Iris pigment epithelial cell (primary cell): ENCODE data around the gene SNED1.

Experiments
- DNase-seq: peaks from one replicate; pipeline ENCODE4 v3.0.0-alpha.2; 2011; ENCODE audit warnings: low read depth

SNED1 gene

DNA sequence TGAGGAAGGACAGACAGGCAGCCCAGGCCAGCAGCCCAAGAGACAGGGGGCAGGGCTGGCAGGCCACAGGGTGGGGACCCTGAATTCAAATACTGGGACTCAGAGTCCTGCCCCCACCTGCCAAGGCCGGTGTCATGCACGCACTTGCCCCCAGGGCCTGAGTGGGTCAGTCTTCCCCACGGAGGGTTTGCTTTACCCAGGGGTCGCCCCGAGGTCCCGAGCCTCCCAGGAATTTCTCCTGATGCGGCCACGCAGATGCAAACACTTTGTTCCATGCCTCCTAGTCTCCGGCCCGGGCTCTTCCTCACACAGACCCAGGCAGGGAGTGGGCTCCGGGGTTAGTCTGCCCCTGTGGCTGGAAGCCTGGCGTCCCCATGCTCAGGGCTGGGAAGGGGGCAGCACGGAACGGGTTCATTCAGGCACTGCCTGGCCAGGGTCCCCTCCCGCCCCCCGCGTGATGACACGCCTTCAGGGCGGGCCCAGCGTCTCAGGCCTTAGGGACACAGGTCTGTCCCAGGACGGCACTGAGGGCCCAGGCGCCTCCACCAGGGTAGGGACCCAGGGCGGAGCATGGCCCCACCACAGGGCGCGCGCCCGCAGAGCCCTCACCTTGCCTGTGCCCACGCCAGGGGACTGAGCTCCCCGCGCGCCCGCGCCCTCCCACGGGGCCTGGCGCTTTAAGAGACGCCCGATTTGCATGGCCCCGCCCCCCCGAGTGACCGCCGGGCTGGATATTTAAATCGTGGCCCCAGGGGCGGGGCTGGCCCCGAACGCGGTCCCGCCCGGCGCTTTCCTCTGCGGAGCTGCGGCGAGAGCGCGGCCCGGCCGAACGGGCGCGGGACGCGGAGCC, at the start of gene SNED1:
SNED1 (plus strand) TSS at position 763 of the 850 bp plus-strand sequence. CDS start 220 bp downstream, outside the sequence.
- peak; percentile 85 for DNase-seq

DNA sequence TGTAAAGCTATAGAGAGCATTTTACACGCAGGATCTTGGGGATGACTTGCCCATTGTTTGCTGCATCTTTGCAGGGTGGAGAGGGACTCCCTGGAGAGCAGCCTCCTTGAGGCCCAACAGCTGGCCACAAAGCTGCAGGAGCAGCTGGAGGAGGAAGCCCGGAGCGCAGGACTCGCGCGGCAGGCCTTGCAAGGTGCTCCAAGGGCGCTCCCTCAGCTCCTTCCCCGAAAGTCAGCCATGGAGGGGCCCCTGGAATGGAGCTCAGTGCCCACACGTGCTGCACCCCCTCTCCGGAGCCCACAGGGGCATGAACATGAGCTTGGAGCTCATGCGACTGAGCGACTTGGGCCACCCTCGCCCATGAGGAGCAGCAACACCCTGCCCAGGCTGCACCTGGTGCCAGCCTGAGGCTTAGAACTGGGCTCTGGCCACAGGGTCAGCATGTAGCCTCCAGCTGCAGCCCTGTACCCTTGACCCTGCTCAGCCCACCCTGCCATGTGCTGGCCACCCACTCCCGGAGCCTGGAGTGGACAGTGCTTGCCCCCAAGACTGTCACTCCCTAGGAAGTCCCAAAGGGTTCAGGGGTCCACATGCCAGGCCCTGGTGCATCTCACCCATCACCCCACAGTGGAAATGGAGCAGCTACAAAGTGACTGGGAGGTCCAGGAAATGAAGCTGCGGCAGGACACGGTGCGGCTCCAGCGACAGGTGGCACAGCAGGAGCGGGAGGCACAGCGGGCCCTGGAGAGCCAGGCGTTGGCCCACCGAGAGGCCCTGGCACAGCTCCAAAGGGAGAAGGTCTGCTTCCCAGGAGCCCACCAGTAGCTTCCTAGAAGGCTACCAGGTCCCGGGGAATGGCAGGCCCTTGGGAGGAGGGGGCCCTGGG, 49.3 kb upstream of the SNED1 start:
- DNase-seq, result no peak

DNA sequence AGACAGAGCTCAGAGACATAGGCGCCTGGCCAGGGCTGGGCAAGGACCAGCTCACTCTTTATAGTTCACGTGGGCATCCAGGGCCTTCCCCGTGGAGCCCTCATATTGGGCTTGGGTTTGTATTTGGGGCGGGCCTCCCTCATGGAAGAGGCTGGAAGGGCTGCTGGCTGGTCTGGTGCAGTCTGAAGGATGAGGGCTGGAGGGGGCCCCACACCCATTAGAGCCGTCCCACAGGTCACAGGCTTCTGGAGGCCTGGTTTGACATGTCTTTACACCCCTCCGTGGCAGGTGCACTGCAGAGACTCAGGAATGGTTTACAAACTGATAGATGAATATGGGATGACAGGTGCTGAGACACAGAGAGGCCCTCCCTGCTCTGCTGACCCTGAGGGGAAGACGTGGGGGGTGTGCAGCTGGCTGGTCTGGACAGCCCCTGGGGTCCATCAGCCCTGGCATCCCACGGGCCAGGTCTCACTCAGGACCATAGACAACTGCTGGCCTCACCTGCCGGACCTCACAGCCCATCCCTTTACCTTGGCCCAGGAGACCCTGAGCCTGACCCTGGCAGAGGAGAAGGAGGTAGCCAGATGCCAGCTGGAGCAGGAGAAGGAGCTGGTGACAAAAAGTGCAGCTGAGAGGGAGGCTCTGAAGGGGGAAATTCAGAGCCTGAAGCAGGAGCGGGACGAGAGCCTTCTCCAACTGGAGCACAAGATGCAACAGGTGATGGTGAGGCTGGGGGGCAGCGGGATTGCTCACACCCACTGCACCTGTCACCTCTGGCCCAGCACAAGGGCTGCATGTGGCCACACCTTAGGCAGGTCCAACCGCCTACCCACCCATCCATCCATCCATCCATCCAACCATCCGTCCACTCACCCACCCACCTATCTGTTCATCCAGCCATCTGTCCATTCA, 48.4 kb upstream of the SNED1 start:
- no peak for DNase-seq

DNA sequence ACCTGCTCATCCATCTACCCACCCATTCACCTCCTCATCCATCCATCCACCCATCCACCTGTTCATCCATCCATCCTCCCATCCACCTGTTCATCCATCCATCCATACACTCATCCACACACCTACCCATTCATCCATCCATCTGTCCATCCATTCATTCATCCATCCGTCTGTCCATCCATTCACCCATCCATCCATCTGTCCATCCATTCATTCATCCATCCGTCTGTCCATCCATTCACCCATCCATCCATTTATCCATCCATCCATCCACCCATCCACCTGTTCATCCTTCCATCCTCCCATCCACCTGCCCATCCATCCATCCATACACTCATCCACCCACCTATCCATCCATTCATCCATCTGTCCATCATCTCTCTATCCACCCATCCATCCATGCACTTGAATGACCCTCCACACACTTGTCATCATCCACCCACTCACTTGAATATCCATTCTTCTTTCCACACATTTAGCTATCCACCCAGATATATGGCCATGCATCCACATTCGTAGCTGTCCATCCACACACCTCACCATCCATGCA, 47.3 kb upstream of the SNED1 start:
- no peak for DNase-seq

DNA sequence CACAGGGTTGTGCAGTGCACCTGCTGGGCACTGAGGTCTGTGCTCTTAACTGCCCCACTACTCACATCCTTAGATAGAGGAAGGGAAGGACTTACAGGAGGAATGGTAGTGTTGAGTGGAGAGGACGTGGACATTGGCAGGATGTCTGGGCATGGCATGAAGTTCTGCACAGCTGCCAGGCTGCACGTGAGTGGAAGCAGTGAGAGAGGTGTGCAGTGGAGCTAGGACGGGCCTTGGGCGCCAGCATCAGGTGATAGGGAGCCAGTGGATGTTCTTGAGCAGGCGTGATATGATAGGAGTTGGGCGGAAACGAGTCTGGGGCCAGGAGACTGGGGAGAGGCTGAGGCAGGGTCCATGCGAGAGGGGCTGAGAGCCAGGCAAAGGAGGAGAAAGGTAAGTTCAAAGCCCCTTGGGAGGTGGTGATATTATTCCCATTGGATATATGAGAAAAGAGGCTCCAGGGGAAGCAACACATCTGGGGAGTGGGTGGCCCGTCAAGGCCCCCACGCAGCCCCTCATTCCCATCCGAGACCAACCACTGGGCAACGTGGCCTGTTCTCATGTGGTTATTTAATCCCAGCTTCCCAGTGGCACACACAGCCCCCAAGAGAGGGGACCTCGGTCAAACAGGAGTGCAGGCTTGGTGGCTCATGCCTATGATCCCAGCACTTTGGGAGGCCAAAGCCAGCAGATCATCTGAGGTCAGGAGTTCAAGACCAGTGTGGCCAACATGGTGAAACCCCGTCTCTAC, 45.7 kb upstream of the SNED1 start:
- no peak for DNase-seq

DNA sequence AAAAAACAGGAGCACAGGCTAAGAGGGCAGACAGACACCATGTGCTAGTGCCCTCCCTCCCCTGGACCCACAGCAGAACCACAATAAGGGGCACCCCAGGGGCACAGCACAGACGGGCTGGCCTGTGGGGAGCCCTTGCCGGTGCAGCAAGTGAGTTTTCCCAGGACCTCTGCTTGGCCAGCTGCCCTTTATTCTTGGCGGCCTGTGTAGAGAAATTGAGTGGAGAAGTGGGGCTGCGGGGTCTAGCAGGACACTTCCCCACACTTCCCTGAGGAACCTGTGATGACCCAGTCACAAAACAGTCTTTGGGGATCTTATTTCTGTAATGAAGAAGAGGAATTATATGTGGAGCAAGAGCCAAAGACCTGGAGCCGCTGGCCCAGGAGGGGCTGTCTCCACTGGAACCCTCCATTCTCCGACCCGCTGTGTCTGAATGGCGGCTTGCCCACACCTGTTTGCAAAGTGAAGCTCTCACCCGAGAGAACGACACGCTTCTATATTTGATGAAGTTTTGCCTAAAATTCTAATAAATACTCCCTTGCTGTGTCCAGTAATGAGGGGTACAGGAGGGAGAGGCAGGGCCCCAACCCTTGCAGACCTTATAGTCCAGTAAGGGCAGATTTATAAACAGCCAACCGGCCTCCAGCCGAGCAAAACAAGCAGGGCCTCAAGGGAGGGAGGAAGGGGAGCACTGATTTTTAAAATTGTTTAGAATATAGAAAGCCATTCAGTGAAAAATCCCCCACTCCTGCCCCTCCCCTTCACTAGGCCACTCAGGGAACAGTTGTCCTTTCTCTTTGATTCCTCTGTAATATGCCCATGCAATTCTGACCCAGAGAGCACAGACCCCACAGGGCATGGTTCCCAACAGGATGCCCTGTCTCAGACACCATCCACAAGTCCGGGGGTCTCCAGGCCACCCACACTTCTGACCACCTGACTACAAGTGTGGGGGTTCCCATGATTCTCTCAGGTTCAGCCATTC, 44.7 kb upstream of the SNED1 start:
- DNase-seq, result no peak

DNA sequence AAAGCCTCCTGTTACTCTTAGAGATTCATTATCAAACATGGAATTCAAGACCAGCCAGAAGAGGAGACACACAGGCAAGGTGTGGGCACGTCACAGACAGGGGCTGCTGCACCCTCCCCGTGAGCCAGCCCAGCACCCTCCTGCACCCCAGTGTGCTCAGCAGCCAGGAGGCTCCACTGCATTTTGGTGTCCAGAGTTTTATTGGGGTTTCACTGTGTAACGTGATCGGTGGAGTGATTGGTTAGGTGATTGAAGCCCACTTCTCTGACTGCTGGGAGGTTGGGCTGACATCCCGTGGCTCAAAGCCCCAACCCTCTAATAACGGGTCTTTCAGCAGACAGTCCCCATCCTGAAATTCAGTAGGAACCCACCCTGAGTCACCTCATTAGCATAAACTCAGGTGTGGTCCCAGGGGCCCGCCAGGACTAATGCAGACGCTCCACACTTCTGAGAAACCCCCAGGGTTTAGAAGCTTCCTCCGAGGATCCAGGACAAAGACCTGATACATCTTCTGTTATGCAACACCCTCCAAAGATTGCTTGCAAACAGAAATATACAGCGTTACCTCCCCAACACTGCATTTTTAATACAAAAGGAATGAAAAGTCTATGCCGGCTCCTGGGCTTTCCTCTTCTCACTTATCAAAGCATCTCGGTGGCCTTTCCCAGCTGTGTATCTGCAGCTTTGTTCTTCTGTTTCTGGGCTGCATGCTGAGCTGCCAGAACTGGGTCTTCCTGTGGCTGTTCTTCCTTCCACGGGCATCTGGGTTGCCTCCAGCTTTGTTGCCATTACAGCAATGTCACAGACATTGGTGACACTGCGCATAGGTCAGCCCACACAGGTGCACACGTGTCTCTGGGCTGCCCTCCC, 43.7 kb upstream of the SNED1 start:
- no peak for DNase-seq

DNA sequence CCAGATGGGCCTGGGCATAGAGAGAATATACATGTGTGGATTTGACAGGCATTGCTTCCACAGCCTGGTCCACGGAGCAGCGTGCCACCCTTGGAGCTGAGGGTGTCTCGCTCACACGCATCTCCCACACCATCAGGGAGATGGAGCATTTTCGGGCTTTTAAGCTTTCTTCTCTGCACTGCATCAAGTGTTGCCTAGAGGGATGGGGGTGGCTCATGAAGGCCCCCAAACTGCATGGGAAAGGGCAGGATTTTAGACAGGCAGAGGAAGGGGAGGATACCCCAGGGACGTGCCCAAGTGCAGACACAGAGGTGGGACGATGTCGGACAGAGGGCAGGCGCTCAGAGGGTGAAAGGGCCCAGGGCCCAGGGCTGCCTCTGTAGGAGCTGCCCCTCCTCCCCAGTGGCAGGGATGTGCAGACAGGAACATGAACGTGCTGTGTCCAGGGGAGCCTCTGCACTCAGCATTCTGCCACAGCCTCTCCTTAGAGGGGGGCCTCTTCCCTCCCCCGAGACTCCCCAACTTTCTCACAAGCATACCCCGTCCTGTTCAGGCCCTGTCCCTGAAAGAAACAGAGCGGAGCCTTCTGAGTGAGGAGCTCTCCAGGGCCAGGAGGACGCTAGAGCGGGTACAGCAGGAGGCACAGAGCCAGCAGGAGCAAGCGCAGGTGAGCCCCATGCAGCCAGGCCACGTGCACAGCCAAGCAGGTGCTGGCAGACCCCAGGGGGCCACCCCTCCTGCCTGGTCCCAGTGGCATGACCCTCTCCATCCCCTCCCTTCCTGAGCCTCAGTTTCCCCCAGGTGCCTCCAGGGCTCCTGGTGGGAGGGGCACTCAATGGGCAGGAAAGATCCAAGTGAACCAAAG, 42.9 kb upstream of the SNED1 start:
- no peak for DNase-seq

DNA sequence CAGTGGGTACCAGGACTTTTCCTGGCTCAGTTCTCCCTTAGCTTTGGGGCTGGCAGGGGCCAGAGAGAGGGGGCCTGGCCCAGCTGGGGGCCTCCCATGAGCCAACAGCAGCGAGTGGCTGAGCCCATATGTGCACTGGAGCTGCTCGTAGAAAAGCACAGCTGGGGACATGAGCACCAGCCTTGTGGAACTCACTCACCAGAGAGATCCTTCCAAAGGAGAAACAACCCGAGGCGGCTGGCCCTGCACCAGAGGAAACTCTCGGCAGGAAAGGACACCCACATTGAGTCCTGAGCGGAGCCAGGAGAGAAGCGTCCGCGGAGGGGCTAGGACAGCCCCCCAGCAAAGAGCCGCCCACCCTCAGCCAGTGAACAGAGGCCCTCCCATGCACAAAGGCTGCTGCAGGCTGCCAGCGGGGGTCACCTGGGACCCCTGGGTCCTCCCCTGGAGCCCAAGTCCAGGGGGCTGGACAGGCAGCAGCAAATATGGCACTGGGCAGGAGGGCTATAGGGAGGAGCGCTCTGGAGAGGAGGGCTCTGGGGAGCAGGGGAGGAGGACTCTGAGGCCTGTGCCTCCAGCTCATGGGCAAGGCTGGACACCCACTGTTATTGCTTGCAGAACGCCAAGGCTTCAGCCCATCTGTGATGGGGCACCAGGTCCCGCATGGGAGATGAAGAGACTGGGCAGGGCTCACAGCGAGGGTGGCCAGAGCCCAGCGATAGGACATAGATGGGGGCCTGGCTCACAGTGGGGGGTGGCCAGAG, 42.1 kb upstream of the SNED1 start:
- no peak for DNase-seq

DNA sequence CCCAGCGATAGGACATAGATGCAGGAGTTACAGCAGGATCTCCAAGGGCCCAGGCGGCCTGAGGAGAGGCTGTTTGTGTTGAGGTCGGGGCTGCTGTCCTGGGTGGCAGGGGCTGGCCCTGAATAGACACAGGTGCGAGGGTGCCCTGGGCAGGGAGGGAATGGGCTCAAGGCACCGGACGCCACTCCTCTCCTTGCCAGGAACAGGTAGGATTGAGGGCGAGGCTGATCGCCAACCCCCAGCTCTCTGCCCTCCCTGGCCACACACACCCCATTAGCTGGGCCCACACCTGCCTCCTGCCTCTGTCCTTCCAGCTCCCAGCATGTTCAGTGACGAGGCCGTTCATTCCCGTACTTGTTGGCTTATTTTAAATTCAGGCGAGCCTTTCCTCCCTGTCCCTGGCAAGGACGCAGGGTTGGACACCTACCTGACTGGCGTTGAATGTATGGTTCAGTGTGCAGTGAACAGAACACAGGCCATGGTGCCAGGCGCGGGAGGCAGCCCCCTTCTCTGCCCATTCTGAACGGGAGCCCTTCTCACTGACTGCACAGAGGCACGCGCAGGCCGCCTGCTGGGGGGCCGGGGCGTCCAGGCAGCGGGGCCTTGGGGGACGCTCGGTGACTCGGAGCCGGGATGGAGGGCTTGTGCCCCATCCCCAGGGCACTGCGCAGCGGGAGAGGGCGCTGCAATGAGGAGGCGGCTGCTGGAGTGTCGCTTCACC, 41.3 kb upstream of the SNED1 start:
- DNase-seq, result no peak

DNA sequence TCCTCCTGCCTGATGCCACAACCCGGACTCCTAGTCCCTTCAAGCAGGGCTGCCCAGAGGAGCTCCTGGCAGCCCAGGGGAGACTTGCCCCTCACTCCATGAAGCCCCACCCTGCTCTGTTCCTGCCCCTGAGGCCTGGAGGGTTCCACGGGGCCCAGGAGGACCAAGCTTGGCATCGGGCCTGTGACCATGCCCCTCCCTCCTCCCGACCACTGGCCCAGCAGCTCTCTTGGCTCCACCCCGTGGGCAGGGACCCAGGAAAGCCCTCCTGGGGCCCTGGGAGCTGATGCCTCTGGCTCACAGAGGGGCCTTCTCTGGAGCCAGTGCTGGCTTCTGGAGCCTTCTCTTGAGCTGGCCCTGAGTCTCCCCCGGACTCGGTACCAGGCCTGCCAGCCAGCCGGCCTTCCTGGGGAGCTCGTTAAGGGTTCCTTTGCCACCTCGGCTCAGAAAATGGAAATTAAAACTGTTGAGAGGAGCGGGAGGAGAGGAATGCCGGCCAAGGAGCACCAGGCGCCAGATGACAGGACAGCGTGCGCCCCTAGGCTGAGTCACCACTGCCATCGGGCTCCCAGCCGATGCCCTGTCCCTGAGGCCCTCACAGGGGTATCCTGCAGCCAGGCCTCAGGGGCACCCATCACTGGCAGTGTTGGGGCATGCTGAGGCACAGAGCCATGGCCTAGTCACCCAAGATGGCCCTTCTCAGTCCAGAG, 40.6 kb upstream of the SNED1 start:
- no peak for DNase-seq

DNA sequence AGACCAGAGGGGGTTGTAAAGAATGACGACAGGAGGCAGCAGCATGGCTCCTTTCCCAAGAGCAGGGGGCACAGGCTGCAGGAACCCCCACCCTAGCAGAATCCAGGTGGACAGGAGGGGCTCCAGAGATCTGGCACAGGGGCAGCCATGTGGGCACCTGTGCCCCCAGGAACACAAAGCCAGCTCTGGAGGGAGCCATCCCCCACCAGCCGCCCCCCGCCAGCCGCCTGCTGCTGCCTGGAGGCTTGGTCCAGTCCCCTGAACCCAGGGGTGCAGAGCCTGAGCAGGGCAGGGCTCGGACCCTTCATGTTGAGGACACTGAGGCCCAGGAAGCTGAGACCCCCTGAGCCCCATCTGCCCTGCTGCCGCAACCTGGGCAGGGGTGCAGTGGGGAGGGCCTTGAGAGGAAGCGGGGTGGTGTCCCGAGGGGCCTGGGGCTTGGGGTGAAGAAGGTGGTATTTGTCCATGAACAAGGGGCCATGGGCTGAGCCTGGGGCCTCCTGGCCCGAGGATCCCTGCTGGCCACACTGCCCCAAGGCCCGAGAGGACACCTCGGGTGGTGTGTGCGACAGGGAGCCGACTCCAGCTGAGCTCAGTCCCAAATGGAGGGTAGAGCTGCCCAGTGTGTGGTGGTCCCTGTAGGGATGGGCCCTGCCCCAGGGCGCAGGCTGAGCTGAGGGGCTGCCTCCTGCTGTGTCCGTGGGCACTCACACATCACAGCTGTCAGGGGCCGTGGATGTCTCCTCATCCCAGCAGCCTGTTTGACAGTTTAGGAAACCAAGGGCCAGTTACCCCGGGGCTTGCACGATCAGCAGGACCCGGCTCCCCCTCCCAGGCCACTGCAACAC, 39.8 kb upstream of the SNED1 start:
- DNase-seq, result no peak

DNA sequence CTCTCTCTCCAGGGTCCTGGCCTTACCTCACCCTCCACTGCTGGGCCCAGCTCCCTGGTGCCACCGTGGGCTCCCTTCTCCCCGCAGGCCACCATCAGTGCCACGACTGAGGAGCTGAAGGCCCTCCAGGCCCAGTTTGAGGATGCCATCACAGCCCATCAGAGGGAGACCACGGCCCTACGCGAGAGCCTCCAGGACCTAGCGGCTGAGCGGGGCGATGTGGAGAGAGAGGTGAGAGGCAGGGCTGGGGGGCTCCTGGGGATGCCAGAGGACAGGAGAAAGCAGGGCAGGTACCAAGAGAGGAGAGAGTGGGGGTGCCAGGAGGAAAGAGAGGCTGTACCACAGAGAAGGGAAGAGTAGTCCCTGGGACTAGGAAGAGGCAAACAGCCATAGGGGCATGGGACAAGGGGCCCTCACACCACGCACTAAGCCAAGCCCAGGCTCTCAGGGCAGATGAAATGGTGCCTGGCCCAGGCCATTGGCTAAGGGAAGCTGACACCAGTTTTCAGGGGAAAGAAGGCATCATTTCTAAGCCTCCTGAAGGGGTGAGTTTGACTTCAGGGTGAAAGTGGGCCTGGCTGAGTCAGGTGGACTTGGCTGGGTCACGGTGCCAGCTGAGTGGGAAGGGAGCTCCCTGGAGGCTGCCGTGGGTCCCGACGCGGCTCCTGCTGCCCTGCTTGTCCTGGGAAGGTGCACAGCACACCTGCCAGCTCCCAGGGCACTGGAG, 39.0 kb upstream of the SNED1 start:
- no peak for DNase-seq

DNA sequence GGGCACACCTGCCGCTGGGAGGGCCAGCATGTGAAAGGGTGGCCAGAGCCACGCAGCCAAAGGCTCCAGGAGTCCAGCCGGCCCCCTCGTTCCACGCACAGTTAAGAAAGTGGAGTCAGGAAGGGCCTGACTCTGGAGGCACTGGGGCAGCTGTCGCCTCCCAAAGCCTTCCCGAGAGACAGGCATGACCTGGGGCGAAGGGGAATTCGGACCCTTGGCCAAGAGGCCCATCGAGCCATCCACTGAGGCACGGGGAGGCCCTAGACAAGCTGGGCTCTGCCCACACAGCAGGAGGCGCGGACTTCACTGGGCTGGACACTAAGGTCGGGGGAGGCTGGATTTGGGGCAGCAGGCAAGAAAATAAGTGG, 38.5 kb upstream of the SNED1 start:
- no peak for DNase-seq
